Adrenal gland (tissue), 12 donors: ENCODE data around the gene LAD1. TPM values are rescaled to one million over a fixed set of nuclear protein-coding genes. Genes with fewer than 3 reads are reported as not detected.

Source experiments
- DNase-seq, 7 donors: peaks; one replicate each; pipeline ENCODE4 v3.0.0-alpha.2; 2019 to 2020
- H3K27ac ChIP-seq, 5 donors: fragments of 200-600 bp; sonication (generic) in 4 of 5; 1 replicate in 3 of 5; 2 replicates in 2 of 5; pipeline versions ENCODE4 v1.5.1 to v1.8.0; 2016 to 2020; ENCODE audit warnings: mild to moderate bottlenecking in 1 of 5
- H3K27me3 ChIP-seq: fragments of 200-600 bp; 2 replicates; pipeline ENCODE4 v1.8.0; 2021
- H3K36me3 ChIP-seq, 2 donors: fragments of 200-600 bp; replicated peaks in 1 of 2; 1 replicate in 1 of 2; 2 replicates in 1 of 2; pipeline versions ENCODE4 v1.5.1 to v1.8.0; 2018 to 2022
- H3K4me1 ChIP-seq, 2 donors: fragments of 200-600 bp; replicated peaks in 1 of 2; 1 replicate in 1 of 2; 2 replicates in 1 of 2; pipeline versions ENCODE4 v1.5.1 to v1.8.0; 2018 to 2021
- H3K4me3 ChIP-seq, 4 donors: fragments of 200-600 bp; sonication (generic) in 3 of 4; one replicate each; pipeline ENCODE4 v1.5.1; 2016 to 2018
- H3K9me3 ChIP-seq, 3 donors: fragments of 200-600 bp; sonication (generic) in 1 of 3; replicated peaks in 1 of 3; 1 replicate in 2 of 3; 2 replicates in 1 of 3; pipeline versions ENCODE4 v1.5.1 to v1.8.0; 2016 to 2021
- CTCF ChIP-seq, 6 experiments: fragments of 450-650 bp in 4 of 6; fragments of 200-600 bp in 2 of 6; sonication (generic) in 1 of 6; IDR thresholded peaks; 1 replicate in 5 of 6; 2 replicates in 1 of 6; pipeline versions ENCODE4 v1.5.1 to v1.8.0; 2016 to 2021; ENCODE audit warnings: antibody characterized with exemption in 6 of 6, mild to moderate bottlenecking in 2 of 6, moderate library complexity in 1 of 6
- POLR2A ChIP-seq, 2 donors: fragments of 450-650 bp; IDR thresholded peaks; one replicate each; pipeline ENCODE4 v1.6.1; 2017; ENCODE audit warnings: antibody characterized with exemption in 2 of 2, mild to moderate bottlenecking in 2 of 2, moderate library complexity in 1 of 2
- WGBS, 4 donors: extraction: QIAGEN DNeasy Blood & Tissue Kit in 2 of 4; methylation state at CpG; one replicate each; pipeline versions ENCODE4 v1.1.5 to v1.1.7; 2013 to 2017; 5-methylcytosine and 5-hydroxymethylcytosine counted together
- intact Hi-C, 2 donors: fragments of 100-400 bp; cut with DNase I; formaldehyde crosslinking; loops; one replicate each; pipeline versions ENCODE4 v1.14.1 to v1.15.0; 2022 to 2023
- polyA plus RNA-seq, 3 donors: library from polyadenylated mRNA; stranded (reverse); fragments of 200-250 nt in 2 of 3; fragments of 350-450 nt in 1 of 3; fragmentation: Illumina TruSeq in 1 of 3; extraction: RNeasy Lipid Tissue Mini Kit (QIAGEN cat#74804) in 1 of 3; gene quantifications; one replicate each; pipeline ENCODE4 v1.2.3, GENCODE V29; 2013 to 2014
- total RNA-seq, 9 donors: library from RNA; depleted of rRNA in 4 of 9; stranded (reverse); fragments of >200 nt in 4 of 9; fragments of 120-200 nt in 1 of 9; fragmentation: NEBNext Ultra II Directional in 1 of 9; extraction: Animal tissue kit (Norgen Biotek cat#: 25700) in 1 of 9; gene quantifications; one replicate each; pipeline versions ENCODE4 v1.1.0 to v1.2.4, GENCODE V29; 2013 to 2023
- donor health status: healthy with polysubstance abuse.
- donor health status: Bipolar disorder and iron deficiency.
- donor health status: DM: yes; HTN: yes; CAD: no.
- donor health status: DM: no; HTN: no; CAD: no.
- donor health status: DM: no; HTN: no; CAD: no.
- donor health status: DM: yes; HTN: yes; CAD: no.

LAD1 gene
- total and polyA plus RNA-seq, 12 donors, result 0.08 to 0.61 (median 0.17) TPM; not detected in 7

- Histone ChIP-seq H3K9me3 (no peaks in the 10 kb centered on the region), H3K27ac (no peak overlapping the region), H3K27me3 (peaks cover 3% of the 10 kb centered on the region), H3K36me3 (no peaks in the 10 kb centered on the region), H3K4me1 (no peaks in the 10 kb centered on the region), H3K4me3 (no peak overlapping the region)
- DNase-seq, result no peak
- TF ChIP-seq CTCF (IDR thresholded peaks at IDR 0.05) (no peak), POLR2A (IDR thresholded peaks at IDR 0.05) (no peak)
- 66 to 89% (median 72%) methylated on average over 4 to 6 of the region's 6 CpGs for WGBS, 4 donors
- intact Hi-C loops, result no loop called here
These were observed 29.9 kb downstream of the LAD1 start for GRCh38 chr1:201369209-201369608.

- peaks cover 3% of the 10 kb centered on the region for H3K27me3 ChIP-seq
- intact Hi-C loops, result no loop called here
- 60 to 83% (median 73%) methylated on average over 6 to 7 of the region's 7 CpGs for WGBS, 4 donors
- H3K4me1 ChIP-seq, result no peaks in the 10 kb centered on the region
- no peaks in the 10 kb centered on the region for H3K9me3 ChIP-seq
- no peak for DNase-seq
- no peaks in the 10 kb centered on the region for H3K36me3 ChIP-seq
- H3K4me3 ChIP-seq, result no peak overlapping the region
- no peak overlapping the region for H3K27ac ChIP-seq
- TF ChIP-seq CTCF (IDR thresholded peaks at IDR 0.05) (no peak), POLR2A (IDR thresholded peaks at IDR 0.05) (no peak)
These were observed 32.4 kb downstream of the LAD1 start for GRCh38 chr1:201366696-201367095.

- no peak overlapping the region for H3K27ac ChIP-seq
- DNase-seq, result no peak
- H3K4me3 ChIP-seq, result no peak overlapping the region
- no peaks in the 10 kb centered on the region for H3K36me3 ChIP-seq
- TF ChIP-seq CTCF (IDR thresholded peaks at IDR 0.05) (no peak), POLR2A (IDR thresholded peaks at IDR 0.05) (no peak)
- no peaks in the 10 kb centered on the region for H3K4me1 ChIP-seq
- no peaks in the 10 kb centered on the region for H3K27me3 ChIP-seq
- no peaks in the 10 kb centered on the region for H3K9me3 ChIP-seq
- intact Hi-C loops, result no loop called here
- WGBS, 4 donors, result 69 to 91% (median 85%) methylated on average over 8 to 11 of the region's 11 CpGs
These were observed 33.9 kb downstream of the LAD1 start for GRCh38 chr1:201365251-201365650.

GRCh38 chr1:201364808-201365105 is 34.4 kb downstream of the LAD1 start:
- intact Hi-C loops, result no loop called here

More at GRCh38 chr1:201364808-201365105, 34.4 kb downstream of the LAD1 start:
- Histone ChIP-seq H3K36me3 (no peaks in the 10 kb centered on the region), H3K4me3 (no peak overlapping the region), H3K27me3 (no peaks in the 10 kb centered on the region), H3K9me3 (no peaks in the 10 kb centered on the region), H3K4me1 (no peaks in the 10 kb centered on the region), H3K27ac (no peak overlapping the region)
- no peak for TF ChIP-seq CTCF (IDR thresholded peaks at IDR 0.05)
- no peak for TF ChIP-seq POLR2A (IDR thresholded peaks at IDR 0.05)
- no peak for DNase-seq
- 88 to 94% (median 89%) methylated on average over 6 of the region's 6 CpGs for WGBS, 4 donors
